Fibroblast of skin of back (primary cell): ENCODE data around the gene ANKH.
"Not testable (repeated sequence)": the region's sequence is repeated elsewhere in the genome, so short reads cannot be mapped to it uniquely, and the experiment has no call there.

Experiments used
- DNase-seq: peaks from one replicate; pipeline ENCODE4 v3.0.0-alpha.2; 2013

Gene ANKH

GRCh38 chr5:14824499-14824898, 47.1 kb downstream of the ANKH start:
- no peak for DNase-seq

GRCh38 chr5:14821100-14821845, 50.3 kb downstream of the ANKH start:
- no peak for DNase-seq

GRCh38 chr5:14818931-14819790, 52.4 kb downstream of the ANKH start:
- DNase-seq: peak; percentile 43

- DNase-seq: not testable (repeated sequence)
Observed at GRCh38 chr5:14817762-14818136, 53.8 kb downstream of the ANKH start.

- DNase-seq: peak; percentile 82
Observed at GRCh38 chr5:14816999-14817761, 54.4 kb downstream of the ANKH start.

GRCh38 chr5:14816374-14816998, 55.1 kb downstream of the ANKH start:
- DNase-seq: no peak

GRCh38 chr5:14813747-14814146, 57.8 kb downstream of the ANKH start:
- no peak for DNase-seq

- DNase-seq: no peak
Observed at GRCh38 chr5:14812166-14812565, 59.4 kb downstream of the ANKH start.

- no peak for DNase-seq
Observed at GRCh38 chr5:14810928-14811572, 60.5 kb downstream of the ANKH start.

- DNase-seq: no peak
Observed at GRCh38 chr5:14810282-14810681, 61.3 kb downstream of the ANKH start.

GRCh38 chr5:14809369-14810155, 62.0 kb downstream of the ANKH start:
- DNase-seq: peak; percentile 94

- no peak for DNase-seq
Observed at GRCh38 chr5:14807471-14807870, 64.1 kb downstream of the ANKH start.

GRCh38 chr5:14806456-14806855, 65.1 kb downstream of the ANKH start:
- DNase-seq: peak; percentile 85

- DNase-seq: no peak
Observed at GRCh38 chr5:14802541-14802940, 69.0 kb downstream of the ANKH start.

- DNase-seq: no peak
Observed at GRCh38 chr5:14801792-14802191, 69.8 kb downstream of the ANKH start.

- not testable (repeated sequence) for DNase-seq
Observed at GRCh38 chr5:14797385-14797784, 74.2 kb downstream of the ANKH start.

GRCh38 chr5:14794583-14795230, 76.9 kb downstream of the ANKH start:
- no peak for DNase-seq

GRCh38 chr5:14793851-14794250, 77.7 kb downstream of the ANKH start:
- no peak for DNase-seq

GRCh38 chr5:14790911-14791310, 80.7 kb downstream of the ANKH start:
- no peak for DNase-seq

- DNase-seq: peak; percentile 20
Observed at GRCh38 chr5:14790220-14790619, 81.4 kb downstream of the ANKH start.
